ENCODE measurements around the gene IPCEF1. TPM values are rescaled to one million over a fixed set of nuclear protein-coding genes. Genes with fewer than 3 reads are reported as not detected.

The IPCEF1 gene
- polyA plus RNA-seq, 1 experiment, result 0.35 TPM

DNA sequence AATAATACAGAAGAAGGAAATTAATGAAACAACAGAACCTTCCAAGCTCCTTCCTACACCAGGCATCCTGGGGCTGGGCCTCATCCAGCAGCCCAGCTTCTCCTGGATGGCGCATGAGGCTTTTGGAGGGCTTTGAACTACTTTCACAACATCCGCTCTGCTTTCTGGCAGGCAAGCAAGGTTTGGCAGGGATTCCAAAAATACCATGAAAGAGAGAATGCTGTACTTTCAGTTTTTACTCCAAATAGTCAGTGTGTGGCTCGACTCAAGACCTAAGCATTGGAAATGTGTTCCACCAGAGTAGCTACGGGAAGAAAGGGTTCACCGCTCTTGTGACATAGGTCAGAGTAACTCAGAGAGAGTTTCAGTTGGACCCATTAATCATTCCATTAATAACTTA, 192.2 kb downstream of the IPCEF1 start:
- Histone ChIP-seq H3K27ac (ENCODE audit: low read depth, low read length) (no peak overlapping the region), H3K4me3 (ENCODE audit: low read depth, low read length) (peak overlapping the region; percentile 38), H3K27me3 (ENCODE audit: control insufficient read depth, insufficient read depth, low read length) (no peaks in the 10 kb centered on the region), H3K9me3 (ENCODE audit: control insufficient read depth, insufficient read depth, low read length) (no peaks in the 10 kb centered on the region)
- TF ChIP-seq, protein P1, sequence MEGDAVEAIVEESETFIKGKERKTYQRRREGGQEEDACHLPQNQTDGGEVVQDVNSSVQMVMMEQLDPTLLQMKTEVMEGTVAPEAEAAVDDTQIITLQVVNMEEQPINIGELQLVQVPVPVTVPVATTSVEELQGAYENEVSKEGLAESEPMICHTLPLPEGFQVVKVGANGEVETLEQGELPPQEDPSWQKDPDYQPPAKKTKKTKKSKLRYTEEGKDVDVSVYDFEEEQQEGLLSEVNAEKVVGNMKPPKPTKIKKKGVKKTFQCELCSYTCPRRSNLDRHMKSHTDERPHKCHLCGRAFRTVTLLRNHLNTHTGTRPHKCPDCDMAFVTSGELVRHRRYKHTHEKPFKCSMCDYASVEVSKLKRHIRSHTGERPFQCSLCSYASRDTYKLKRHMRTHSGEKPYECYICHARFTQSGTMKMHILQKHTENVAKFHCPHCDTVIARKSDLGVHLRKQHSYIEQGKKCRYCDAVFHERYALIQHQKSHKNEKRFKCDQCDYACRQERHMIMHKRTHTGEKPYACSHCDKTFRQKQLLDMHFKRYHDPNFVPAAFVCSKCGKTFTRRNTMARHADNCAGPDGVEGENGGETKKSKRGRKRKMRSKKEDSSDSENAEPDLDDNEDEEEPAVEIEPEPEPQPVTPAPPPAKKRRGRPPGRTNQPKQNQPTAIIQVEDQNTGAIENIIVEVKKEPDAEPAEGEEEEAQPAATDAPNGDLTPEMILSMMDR (IDR thresholded peaks at IDR 0.05; ENCODE audit: low read depth, low read length), result no peak
- POLR2A ChIA-PET, result no interaction called here
- CTCF ChIA-PET, result interaction anchor here (0.5 to 2.8 kb wide), 5 partner anchors 10 to 336 kb away, joined by 4 to 15 read pairs (median 6); no protein-coding TSS in a partner anchor
- DNase-seq (ENCODE audit: low read depth, low spot score), result peak; percentile 70

DNA sequence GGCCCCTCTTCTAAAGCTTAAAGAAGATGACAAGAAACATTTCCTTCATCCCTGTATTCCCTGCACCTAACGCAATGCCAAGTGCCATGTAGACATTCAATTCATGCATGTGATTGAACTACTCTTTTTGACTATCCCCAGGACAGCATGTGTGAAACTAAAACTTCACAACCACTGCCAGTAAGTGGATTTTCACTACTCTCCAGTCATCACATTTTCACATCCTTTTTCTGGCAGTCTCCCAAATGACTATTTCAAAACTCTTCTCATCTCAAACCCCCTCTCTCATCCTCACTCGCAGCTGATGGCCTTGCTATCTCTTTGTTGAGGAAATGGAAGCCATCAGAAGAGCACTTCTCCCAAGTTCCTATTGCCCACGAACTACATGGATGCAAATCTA, 194.9 kb downstream of the IPCEF1 start:
- H3K9me3 ChIP-seq (ENCODE audit: control insufficient read depth, insufficient read depth, low read length), result no peaks in the 10 kb centered on the region
- ChIA-PET POLR2A (no interaction called here), CTCF (interaction anchor here (1.1 kb wide), 2 partner anchors 116 to 209 kb away, joined by 3 read pairs; no protein-coding TSS in a partner anchor)
- no peak overlapping the region for H3K27ac ChIP-seq (ENCODE audit: low read depth, low read length)
- H3K27me3 ChIP-seq (ENCODE audit: control insufficient read depth, insufficient read depth, low read length), result no peaks in the 10 kb centered on the region
- no peak for DNase-seq (ENCODE audit: low read depth, low spot score)
- TF ChIP-seq, protein P1 (IDR thresholded peaks at IDR 0.05; ENCODE audit: low read depth, low read length), result no peak
- H3K4me3 ChIP-seq (ENCODE audit: low read depth, low read length), result no peak overlapping the region

DNA sequence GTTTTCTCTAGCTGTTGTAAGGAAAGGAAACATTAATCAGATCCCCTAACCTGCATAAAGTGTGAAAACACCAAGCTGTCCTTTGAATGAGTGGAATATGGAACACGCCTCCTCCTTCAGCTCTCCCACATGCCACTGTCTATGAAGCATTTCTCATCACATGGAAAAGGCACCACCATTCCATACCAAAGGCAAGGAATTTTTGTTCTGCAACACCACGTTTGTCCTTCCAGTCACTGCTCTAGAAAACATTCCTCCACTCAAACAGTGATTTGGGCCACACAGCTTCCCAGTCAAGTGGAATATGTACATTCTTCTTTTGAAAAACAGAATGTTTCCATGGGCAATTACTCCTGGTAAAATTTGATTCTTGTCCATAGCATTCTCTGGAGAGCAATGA, 197.5 kb downstream of the IPCEF1 start:
- no peak overlapping the region for H3K4me3 ChIP-seq (ENCODE audit: low read depth, low read length)
- no peak for DNase-seq (ENCODE audit: low read depth, low spot score)
- no peak overlapping the region for H3K27ac ChIP-seq (ENCODE audit: low read depth, low read length)
- ChIA-PET POLR2A (no interaction called here), CTCF (interaction anchor here (0.9 to 2.0 kb wide), 3 partner anchors 118 to 517 kb away, joined by 3 to 14 read pairs (median 4); no protein-coding TSS in a partner anchor)
- TF ChIP-seq, protein P1 (IDR thresholded peaks at IDR 0.05; ENCODE audit: low read depth, low read length), result no peak
- no peaks in the 10 kb centered on the region for H3K27me3 ChIP-seq (ENCODE audit: control insufficient read depth, insufficient read depth, low read length)
- H3K9me3 ChIP-seq (ENCODE audit: control insufficient read depth, insufficient read depth, low read length), result no peaks in the 10 kb centered on the region; the same call in 1 of the 2 replicates

DNA sequence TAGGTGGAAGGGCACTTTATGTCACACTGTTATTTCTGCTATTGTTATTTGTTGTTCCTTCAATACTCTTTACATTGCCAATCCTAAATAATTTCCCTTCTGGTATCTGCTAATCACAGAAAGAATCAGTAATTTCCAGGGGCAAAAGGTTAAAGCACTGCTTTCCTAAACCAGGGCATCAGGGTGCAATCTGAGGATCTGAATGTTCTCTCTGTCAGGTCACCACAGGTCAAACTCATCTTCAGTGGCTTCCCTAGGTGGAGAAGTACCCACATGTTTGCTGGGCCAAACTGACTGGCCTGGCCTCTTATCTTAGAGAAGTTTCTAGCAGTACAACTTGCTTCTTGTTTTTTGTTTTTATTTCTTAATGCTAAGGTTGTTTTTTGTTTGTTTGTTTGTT, 198.9 kb downstream of the IPCEF1 start:
- H3K9me3 ChIP-seq (ENCODE audit: control insufficient read depth, insufficient read depth, low read length), result no peaks in the 10 kb centered on the region; the same call in 1 of the 2 replicates
- TF ChIP-seq, protein P1 (IDR thresholded peaks at IDR 0.05; ENCODE audit: low read depth, low read length), result no peak
- no peak overlapping the region for H3K4me3 ChIP-seq (ENCODE audit: low read depth, low read length)
- no peak overlapping the region for H3K27ac ChIP-seq (ENCODE audit: low read depth, low read length)
- no peak for DNase-seq (ENCODE audit: low read depth, low spot score)
- POLR2A ChIA-PET, result no interaction called here
- H3K27me3 ChIP-seq (ENCODE audit: control insufficient read depth, insufficient read depth, low read length), result peaks cover 5% of the 10 kb centered on the region
- CTCF ChIA-PET, result interaction anchor here (0.6 to 2.2 kb wide), 9 partner anchors 112 to 518 kb away, joined by 3 to 11 read pairs (median 4); no protein-coding TSS in a partner anchor

DNA sequence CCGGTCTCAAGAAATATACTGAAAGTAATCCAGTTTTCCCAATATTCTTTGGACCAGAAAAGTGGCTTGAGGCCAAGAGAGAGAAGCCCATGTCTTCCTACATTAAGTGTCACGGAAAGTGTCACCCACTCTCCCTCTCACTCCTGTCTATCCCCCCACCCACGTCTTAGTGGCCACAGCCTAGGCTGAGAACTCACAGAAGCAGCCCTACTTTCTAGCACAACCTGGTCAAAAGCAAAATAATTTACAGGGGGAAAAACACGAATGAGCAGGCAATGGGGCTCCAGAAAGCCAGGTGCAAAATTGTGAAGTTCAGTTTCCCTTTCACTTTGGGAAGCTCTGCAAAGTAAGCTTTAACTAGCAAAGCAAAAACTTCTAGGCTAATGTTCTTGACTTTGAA, 199.5 kb downstream of the IPCEF1 start:
- TF ChIP-seq, protein P1 (IDR thresholded peaks at IDR 0.05; ENCODE audit: low read depth, low read length), result no peak
- DNase-seq (ENCODE audit: low read depth, low spot score), result no peak
- ChIA-PET POLR2A (no interaction called here), CTCF (interaction anchor here (0.6 to 2.2 kb wide), 7 partner anchors 40 to 519 kb away, joined by 3 to 11 read pairs (median 4); no protein-coding TSS in a partner anchor)
- Histone ChIP-seq H3K27me3 (ENCODE audit: control insufficient read depth, insufficient read depth, low read length) (peaks cover 5% of the 10 kb centered on the region), H3K27ac (ENCODE audit: low read depth, low read length) (no peak overlapping the region), H3K4me3 (ENCODE audit: low read depth, low read length) (no peak overlapping the region), H3K9me3 (ENCODE audit: control insufficient read depth, insufficient read depth, low read length) (no peaks in the 10 kb centered on the region; the same call in 1 of the 2 replicates)

Data from AG04450 (cell line).